ENCODE data around the gene PKN3.

DNA sequence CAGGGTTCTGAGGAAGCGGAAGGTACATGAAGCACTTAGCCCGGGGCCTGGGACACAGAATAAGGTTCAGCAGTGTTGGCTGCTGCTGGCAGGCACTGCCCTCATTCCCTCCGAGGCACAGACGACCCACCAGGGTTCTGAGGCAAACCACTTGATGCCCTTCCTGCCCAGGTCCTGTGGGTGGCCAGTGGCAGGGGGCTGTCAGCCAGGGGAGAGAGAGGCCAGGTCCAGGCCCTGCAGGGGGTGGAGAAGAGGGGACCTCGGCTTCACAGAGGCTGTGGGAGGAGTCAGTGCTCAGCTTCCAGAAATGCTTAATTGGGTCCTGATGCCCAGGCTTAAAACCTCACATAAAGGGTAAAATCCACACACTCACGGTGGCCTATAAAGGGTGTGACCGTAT is 26.0 kb downstream of the PKN3 start:
- TF ChIP-seq POLR2A (IDR thresholded peaks at IDR 0.05): no peak
- TF ChIP-seq, protein P1, sequence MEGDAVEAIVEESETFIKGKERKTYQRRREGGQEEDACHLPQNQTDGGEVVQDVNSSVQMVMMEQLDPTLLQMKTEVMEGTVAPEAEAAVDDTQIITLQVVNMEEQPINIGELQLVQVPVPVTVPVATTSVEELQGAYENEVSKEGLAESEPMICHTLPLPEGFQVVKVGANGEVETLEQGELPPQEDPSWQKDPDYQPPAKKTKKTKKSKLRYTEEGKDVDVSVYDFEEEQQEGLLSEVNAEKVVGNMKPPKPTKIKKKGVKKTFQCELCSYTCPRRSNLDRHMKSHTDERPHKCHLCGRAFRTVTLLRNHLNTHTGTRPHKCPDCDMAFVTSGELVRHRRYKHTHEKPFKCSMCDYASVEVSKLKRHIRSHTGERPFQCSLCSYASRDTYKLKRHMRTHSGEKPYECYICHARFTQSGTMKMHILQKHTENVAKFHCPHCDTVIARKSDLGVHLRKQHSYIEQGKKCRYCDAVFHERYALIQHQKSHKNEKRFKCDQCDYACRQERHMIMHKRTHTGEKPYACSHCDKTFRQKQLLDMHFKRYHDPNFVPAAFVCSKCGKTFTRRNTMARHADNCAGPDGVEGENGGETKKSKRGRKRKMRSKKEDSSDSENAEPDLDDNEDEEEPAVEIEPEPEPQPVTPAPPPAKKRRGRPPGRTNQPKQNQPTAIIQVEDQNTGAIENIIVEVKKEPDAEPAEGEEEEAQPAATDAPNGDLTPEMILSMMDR (IDR thresholded peaks at IDR 0.05): no peak
- no peak for TF ChIP-seq POLR2AphosphoS5 (IDR thresholded peaks at IDR 0.05)
- TF ChIP-seq EP300 (IDR thresholded peaks at IDR 0.05; ENCODE audit: low read depth): no peak
